ENCODE measurements around the gene MIR17HG. TPM values are rescaled to one million over a fixed set of nuclear protein-coding genes. Genes with fewer than 3 reads are reported as not detected.

The MIR17HG gene
- total and polyA plus RNA-seq, 11 donors = 0.22 to 2.4 (median 1.1) TPM

DNA sequence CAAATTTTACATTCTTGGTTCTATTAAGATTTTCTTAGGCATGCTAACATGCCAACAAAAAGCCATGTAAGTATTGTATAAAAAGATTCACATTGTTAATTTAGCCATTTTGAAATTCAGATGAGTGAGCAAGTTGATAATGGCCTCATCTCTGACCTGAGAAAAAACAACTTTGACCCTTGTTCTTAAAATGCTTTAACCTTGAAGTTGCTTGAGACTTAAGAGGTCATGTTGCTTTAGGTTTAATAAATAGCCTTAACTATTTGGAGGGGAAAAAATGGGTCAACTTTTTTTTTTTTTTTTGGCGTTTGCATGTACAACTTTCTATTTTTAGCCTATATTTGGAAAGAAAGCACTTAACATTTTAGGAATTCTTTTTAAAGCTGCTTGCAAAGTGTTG is 6.0 kb downstream of the MIR17HG start:
- intact Hi-C loops (cut with DNase I) = no loop called here
- H3K27ac ChIP-seq = no peak overlapping the region
- DNase-seq (no peak), ATAC-seq (no peak)
- H3K4me3 ChIP-seq = no peak overlapping the region
- peaks cover 0 to 32% (median 20%) of the 10 kb centered on the region in 12 donors for H3K4me1 ChIP-seq
- peaks cover 0 to 76% (median 54%) of the 10 kb centered on the region in 9 donors for H3K36me3 ChIP-seq
- TF ChIP-seq, protein P1, sequence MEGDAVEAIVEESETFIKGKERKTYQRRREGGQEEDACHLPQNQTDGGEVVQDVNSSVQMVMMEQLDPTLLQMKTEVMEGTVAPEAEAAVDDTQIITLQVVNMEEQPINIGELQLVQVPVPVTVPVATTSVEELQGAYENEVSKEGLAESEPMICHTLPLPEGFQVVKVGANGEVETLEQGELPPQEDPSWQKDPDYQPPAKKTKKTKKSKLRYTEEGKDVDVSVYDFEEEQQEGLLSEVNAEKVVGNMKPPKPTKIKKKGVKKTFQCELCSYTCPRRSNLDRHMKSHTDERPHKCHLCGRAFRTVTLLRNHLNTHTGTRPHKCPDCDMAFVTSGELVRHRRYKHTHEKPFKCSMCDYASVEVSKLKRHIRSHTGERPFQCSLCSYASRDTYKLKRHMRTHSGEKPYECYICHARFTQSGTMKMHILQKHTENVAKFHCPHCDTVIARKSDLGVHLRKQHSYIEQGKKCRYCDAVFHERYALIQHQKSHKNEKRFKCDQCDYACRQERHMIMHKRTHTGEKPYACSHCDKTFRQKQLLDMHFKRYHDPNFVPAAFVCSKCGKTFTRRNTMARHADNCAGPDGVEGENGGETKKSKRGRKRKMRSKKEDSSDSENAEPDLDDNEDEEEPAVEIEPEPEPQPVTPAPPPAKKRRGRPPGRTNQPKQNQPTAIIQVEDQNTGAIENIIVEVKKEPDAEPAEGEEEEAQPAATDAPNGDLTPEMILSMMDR (IDR thresholded peaks at IDR 0.05) = no peak
- H3K27me3 ChIP-seq = no peaks in the 10 kb centered on the region
- no peaks in the 10 kb centered on the region for H3K9me3 ChIP-seq
- WGBS, 4 donors = 2 to 38% (median 16%) methylated on average over 1 of the region's 1 CpG

DNA sequence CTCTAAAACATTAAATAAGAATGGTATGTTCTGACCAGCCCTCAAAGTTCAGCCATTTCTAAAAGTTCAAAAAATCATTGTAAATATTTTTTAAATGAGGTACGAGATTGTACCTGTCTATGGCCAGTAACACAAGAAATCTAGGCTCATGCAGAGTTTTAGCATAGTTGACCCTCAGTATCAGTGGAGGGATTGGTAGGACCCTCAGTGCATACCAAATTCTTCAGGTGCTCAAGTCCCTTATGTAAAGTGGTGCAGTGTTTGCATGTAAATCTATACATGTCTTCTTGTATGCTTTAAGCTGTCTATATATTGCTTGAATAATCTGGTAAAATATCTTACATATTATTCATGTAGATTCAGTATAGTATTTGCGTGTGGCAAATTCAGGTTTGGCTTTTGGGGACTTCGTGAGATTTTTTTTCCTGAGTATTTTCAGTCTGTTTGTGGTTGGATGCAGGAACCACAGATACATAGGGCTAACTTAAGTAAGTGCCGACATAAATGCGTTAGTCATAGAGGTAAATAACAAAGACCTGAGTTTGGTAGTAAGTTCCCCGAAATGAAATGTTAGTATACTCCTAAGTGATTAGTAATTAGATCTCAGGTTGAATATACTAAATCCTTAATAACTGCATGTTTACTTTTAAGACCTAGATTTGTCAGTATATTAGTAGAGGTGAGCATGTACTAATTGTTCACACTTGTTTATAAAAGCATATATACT is 7.8 kb downstream of the MIR17HG start:
- ATAC-seq (no peak), DNase-seq (no peak)
- 86 to 97% (median 96%) methylated on average over 6 of the region's 6 CpGs for WGBS, 4 donors
- TF ChIP-seq POLR2A (IDR thresholded peaks at IDR 0.05) = no peak
- TF ChIP-seq, protein P1 (IDR thresholded peaks at IDR 0.05) = no peak
- Histone ChIP-seq H3K4me1 (peaks cover 0 to 19% (median 10%) of the 10 kb centered on the region in 12 donors), H3K4me3 (no peak overlapping the region), H3K9me3 (no peaks in the 10 kb centered on the region), H3K27ac (no peak overlapping the region), H3K27me3 (no peaks in the 10 kb centered on the region), H3K36me3 (peaks cover 0 to 69% (median 51%) of the 10 kb centered on the region in 9 donors)
- intact Hi-C loops (cut with DNase I) = no loop called here

DNA sequence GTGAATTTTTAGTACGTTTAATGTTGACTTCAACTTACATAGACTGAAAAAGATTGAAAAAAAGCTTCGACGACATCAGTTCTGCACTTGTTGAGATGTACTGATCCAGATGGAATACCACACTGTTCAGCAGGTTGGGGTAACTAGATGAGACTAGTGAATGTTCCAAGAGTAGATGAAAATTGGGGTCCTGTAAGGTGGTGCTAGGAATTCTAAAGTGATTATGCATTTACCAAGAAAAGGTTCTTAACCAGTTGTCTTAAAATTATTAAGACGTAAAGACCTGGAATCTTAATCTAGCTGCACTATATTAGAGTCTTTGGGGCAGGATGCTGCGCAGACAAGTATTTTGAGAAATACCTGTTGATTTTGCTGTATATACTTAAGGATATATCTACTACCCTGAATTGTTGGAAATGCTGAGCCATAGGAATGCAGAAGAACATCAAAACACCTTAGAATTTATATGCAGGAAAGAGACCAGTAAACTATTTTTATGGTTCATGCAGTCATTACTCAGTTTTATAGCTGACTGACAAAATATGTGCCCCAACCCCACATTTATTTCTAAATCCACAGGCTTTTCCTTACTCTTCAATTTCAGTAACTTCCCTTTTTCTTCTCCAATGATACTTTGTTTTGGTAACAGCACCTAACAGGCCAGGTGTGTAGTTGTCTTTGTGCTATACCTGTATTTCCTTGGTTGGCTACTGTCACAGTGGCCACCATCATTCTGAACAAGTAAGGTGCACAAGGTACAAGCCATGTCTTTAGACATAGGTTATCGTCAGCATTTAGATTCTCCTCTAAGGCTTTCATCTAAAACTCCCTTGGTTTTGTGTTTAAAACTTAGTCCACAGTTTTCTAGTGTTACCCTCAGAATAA is 8.6 kb downstream of the MIR17HG start:
- Histone ChIP-seq H3K4me3 (no peak overlapping the region), H3K27ac (no peak overlapping the region), H3K27me3 (no peaks in the 10 kb centered on the region), H3K36me3 (peaks cover 0 to 61% (median 43%) of the 10 kb centered on the region in 9 donors), H3K9me3 (no peaks in the 10 kb centered on the region), H3K4me1 (peaks cover 0 to 13% (median 7%) of the 10 kb centered on the region in 12 donors)
- 94 to 96% (median 96%) methylated on average over 6 of the region's 6 CpGs for WGBS, 4 donors
- intact Hi-C loops (cut with DNase I) = no loop called here
- TF ChIP-seq POLR2A (IDR thresholded peaks at IDR 0.05) = no peak
- TF ChIP-seq, protein P1 (IDR thresholded peaks at IDR 0.05) = no peak
- ATAC-seq (no peak), DNase-seq (no peak)
